Neural progenitor cell (in vitro differentiated cells): Measurements from ENCODE around the gene ACE2.

Experiments used
- CTCF ChIP-seq: fragments of 200-600 bp; sonication (generic); IDR thresholded peaks from 2 replicates; pipeline ENCODE4 v1.5.1; 2017; ENCODE audit warnings: antibody characterized with exemption, mild to moderate bottlenecking
- EZH2 ChIP-seq: fragments of 200-600 bp; sonication (generic); IDR thresholded peaks from 2 replicates; pipeline ENCODE4 v1.6.1; 2017; ENCODE audit warnings: antibody characterized with exemption, mild to moderate bottlenecking, moderate library complexity

- TF ChIP-seq CTCF (no peak), EZH2 (no peak)
These were observed 70.4 kb downstream of the ACE2 start for GRCh38 chrX:15530318-15530717.
